ENCODE results near the gene LPP. TPM values are rescaled to one million over a fixed set of nuclear protein-coding genes. Genes with fewer than 3 reads are reported as not detected.

The LPP gene
- total and polyA plus RNA-seq, 5 donors from 2014 or later = 14.5 to 102 (median 21.7) TPM

DNA sequence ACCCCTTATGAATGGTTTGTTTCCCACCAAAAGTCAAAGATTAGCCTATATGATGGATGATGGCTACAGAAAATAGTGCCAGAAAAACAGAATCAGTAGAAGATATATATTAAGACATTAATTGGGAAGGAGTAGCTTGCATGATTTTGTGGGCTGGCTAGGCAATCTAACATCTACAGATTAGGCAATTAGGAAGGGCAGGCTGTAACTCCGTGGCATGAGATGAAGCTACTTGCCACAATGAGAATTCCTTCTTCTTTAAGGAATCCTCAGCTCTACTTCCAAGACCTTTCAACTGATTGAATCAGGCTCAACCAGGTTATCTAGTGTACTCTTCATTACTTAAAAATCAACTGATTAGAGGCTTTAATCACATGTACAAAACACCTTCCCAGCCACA lies 426.7 kb downstream of the LPP start:
- Mint-ChIP-seq H3K4me3 (no peak overlapping the region), H3K4me1 (peaks cover 0 to 10% (median 9%) of the 10 kb centered on the region in 4 donors), H3K27me3 (no peaks in the 10 kb centered on the region), H3K36me3 (peaks cover 1% of the 10 kb centered on the region), H3K9me3 (no peaks in the 10 kb centered on the region), H3K27ac (peak overlapping the region in 1 of 3 donors; percentile 60)
- Histone ChIP-seq H3K36me3 (ENCODE audit: control insufficient read depth, insufficient read depth, low read length) (no peaks in the 10 kb centered on the region), H3K4me1 (ENCODE audit: control insufficient read depth, insufficient read depth, low read length, poor library complexity, severe bottlenecking) (no peaks in the 10 kb centered on the region), H3K9me3 (ENCODE audit: control insufficient read depth in 2 of 2, low read length in 2 of 2) (no peaks in the 10 kb centered on the region), H3K4me3 (ENCODE audit: low read depth, low read length) (no peak overlapping the region), H3K27me3 (ENCODE audit: control insufficient read depth, insufficient read depth, low read length) (no peaks in the 10 kb centered on the region), H3K27ac (ENCODE audit: insufficient read depth, low read length, poor library complexity, severe bottlenecking) (no peak overlapping the region)
- ATAC-seq (ENCODE audit: low read depth in 2 of 2) (no peak), DNase-seq (no peak)

DNA sequence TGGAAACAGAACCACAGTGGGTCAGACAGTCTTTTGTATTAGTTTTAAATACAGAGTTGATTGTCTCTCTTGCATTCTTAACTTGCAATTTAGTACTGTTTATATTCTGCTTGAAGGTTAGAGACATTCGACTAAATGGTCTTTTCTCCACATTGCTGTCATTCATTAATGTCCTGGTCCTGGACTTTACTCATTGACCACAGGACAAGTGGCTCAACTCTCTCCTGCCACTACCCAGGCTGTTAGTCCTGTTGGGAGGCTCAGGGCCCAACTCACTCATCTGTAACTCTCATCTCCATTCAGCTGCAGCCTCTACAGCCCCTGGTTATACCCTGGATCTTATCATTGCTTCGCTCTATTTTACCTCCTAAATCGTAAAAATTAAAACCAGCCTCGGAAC lies 427.4 kb downstream of the LPP start:
- Mint-ChIP-seq H3K4me3 (no peak overlapping the region), H3K4me1 (peaks cover 0 to 10% (median 9%) of the 10 kb centered on the region in 4 donors), H3K9me3 (no peaks in the 10 kb centered on the region), H3K27ac (no peak overlapping the region), H3K27me3 (no peaks in the 10 kb centered on the region), H3K36me3 (no peaks in the 10 kb centered on the region)
- H3K36me3 ChIP-seq (ENCODE audit: control insufficient read depth, insufficient read depth, low read length) = no peaks in the 10 kb centered on the region
- no peaks in the 10 kb centered on the region for H3K4me1 ChIP-seq (ENCODE audit: control insufficient read depth, insufficient read depth, low read length, poor library complexity, severe bottlenecking)
- H3K9me3 ChIP-seq (ENCODE audit: control insufficient read depth in 2 of 2, low read length in 2 of 2) = no peaks in the 10 kb centered on the region
- no peak overlapping the region for H3K27ac ChIP-seq (ENCODE audit: insufficient read depth, low read length, poor library complexity, severe bottlenecking)
- H3K4me3 ChIP-seq (ENCODE audit: low read depth, low read length) = no peak overlapping the region
- DNase-seq (no peak), ATAC-seq (ENCODE audit: low read depth in 2 of 2) (no peak)
- H3K27me3 ChIP-seq (ENCODE audit: control insufficient read depth, insufficient read depth, low read length) = no peaks in the 10 kb centered on the region

DNA sequence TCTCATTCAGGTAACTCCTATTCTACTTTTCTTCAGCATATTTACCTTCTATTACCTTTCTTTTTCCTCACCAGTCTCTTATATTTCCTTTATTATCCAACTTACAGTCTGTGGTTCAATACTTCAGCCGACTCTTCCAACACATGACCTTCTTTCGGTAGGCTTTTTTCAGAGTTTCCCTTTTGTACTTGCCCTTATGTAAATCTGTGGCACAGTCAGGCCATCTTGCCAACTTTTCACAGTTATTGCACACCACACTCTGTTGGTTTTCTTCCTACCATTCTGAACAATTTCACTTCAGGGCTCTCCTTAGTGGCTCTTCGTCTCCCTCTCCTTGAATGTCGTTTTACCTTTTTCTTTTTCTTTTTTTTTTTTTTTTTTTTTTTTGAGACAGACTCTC lies 427.8 kb downstream of the LPP start:
- Mint-ChIP-seq H3K36me3 (no peaks in the 10 kb centered on the region), H3K27me3 (no peaks in the 10 kb centered on the region), H3K9me3 (no peaks in the 10 kb centered on the region), H3K4me3 (no peak overlapping the region), H3K27ac (no peak overlapping the region), H3K4me1 (peaks cover 0 to 10% (median 9%) of the 10 kb centered on the region in 4 donors)
- H3K4me3 ChIP-seq (ENCODE audit: low read depth, low read length) = no peak overlapping the region
- H3K9me3 ChIP-seq (ENCODE audit: control insufficient read depth in 2 of 2, low read length in 2 of 2) = no peaks in the 10 kb centered on the region
- H3K27me3 ChIP-seq (ENCODE audit: control insufficient read depth, insufficient read depth, low read length) = no peaks in the 10 kb centered on the region
- no peak for DNase-seq
- H3K36me3 ChIP-seq (ENCODE audit: control insufficient read depth, insufficient read depth, low read length) = no peaks in the 10 kb centered on the region
- no peak for ATAC-seq (ENCODE audit: low read depth in 2 of 2)
- no peaks in the 10 kb centered on the region for H3K4me1 ChIP-seq (ENCODE audit: control insufficient read depth, insufficient read depth, low read length, poor library complexity, severe bottlenecking)
- no peak overlapping the region for H3K27ac ChIP-seq (ENCODE audit: insufficient read depth, low read length, poor library complexity, severe bottlenecking)

DNA sequence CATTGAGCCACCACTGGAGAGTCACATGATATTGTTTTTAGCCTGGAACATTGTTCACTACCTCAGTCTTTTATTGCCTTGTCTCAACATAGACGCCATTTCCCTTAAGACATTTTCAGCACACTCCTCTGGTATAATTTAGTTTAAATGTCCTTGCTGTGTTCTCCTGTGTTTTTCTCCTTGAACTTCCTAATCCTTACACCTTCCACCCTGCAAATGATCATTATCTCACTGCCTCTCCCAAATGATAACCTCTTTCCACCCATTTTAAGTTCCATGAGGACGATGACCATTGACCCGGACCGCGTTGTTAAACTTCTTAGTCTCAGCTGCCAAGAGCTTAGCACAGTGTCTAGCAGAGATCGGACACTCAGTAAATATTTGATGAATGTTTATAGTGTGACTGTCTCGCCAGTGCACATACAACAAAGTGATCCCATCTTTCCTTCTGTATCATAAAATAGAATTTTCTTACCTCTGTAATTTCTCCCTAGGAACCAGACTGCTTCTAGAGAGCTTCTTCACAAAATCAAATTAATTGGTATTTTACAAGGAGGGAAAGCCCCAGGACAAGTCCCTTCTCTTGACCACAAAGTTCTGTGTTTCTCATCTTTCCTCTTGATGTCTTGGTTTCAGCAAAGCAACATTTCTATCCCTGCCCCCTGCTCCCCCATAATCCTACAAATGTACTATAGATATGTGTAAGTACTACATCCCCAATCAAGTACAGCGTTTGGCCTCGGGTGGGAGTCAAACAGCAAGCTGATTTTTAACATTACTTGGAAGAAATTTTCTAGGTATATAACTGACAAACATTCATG lies 429.6 kb downstream of the LPP start:
- H3K36me3 Mint-ChIP-seq = no peaks in the 10 kb centered on the region
- no peaks in the 10 kb centered on the region for H3K9me3 Mint-ChIP-seq
- no peaks in the 10 kb centered on the region for H3K36me3 ChIP-seq (ENCODE audit: control insufficient read depth, insufficient read depth, low read length)
- no peaks in the 10 kb centered on the region for H3K4me1 ChIP-seq (ENCODE audit: control insufficient read depth, insufficient read depth, low read length, poor library complexity, severe bottlenecking)
- peak in 1 of 3 donors; percentile 17 for DNase-seq
- H3K27me3 ChIP-seq (ENCODE audit: control insufficient read depth, insufficient read depth, low read length) = no peaks in the 10 kb centered on the region
- H3K27ac Mint-ChIP-seq = no peak overlapping the region
- ATAC-seq (ENCODE audit: low read depth in 2 of 2) = no peak
- H3K4me1 Mint-ChIP-seq = peaks cover 4 to 10% (median 9%) of the 10 kb centered on the region in 4 donors
- H3K4me3 ChIP-seq (ENCODE audit: low read depth, low read length) = no peak overlapping the region
- no peaks in the 10 kb centered on the region for H3K9me3 ChIP-seq (ENCODE audit: control insufficient read depth in 2 of 2, low read length in 2 of 2)
- H3K27ac ChIP-seq (ENCODE audit: insufficient read depth, low read length, poor library complexity, severe bottlenecking) = no peak overlapping the region
- no peak overlapping the region for H3K4me3 Mint-ChIP-seq
- no peaks in the 10 kb centered on the region for H3K27me3 Mint-ChIP-seq

DNA sequence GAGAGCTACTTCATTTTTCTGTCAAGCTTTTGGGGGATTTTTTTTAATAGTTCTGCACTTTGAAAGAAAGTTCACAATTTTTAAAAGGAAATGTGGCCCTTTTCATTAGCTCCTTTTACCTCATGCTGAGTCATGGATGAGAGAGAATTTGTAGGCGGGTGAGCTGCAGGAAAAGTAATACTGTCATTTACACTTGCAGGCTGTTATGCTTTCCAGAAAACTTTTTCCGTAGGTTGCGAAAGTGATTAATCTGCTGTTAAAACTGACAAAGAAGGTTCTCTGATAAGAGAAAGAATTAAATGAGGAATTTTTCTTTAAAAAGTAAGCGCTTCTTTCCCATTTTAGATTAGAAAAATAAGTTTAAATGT lies 430.2 kb downstream of the LPP start:
- H3K27me3 ChIP-seq (ENCODE audit: control insufficient read depth, insufficient read depth, low read length) = no peaks in the 10 kb centered on the region
- DNase-seq = peak in 1 of 3 donors; percentile 23
- no peak overlapping the region for H3K4me3 Mint-ChIP-seq

DNA sequence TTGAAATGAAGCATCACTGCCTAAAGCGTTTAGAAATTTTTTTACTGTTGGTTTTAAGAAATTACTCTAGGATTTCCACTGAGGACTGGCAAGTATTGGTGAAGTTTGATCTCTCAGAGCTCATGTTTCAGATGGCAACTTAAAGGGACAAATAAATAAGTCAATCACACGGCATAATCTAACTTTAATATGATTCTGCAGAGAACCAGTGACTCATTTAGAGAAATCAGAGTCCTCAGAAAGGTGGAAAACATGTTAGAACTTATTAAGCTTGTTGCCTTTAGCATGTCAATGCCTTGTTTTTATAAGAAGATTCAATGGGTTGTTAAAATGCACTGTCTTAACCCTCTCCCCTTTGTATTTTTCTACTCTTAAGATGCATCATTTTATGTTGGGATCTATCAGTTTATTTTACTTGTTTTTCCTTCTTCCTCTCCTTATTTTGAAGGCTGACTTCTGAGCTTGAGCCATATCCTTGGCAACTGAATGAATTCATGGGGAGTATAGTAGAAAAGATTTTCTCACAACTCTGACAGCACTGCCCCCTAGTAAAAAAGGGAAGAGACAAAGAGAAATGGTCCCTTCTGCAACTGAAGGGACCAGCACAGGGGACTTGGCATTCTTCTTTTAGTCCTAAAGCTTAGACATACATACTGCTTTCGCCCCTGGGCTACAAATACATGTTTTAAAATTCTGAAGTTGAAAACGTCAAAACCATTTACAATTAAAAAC lies 431.2 kb downstream of the LPP start:
- no peak overlapping the region for H3K27ac ChIP-seq (ENCODE audit: insufficient read depth, low read length, poor library complexity, severe bottlenecking)
- no peaks in the 10 kb centered on the region for H3K36me3 ChIP-seq (ENCODE audit: control insufficient read depth, insufficient read depth, low read length)
- Mint-ChIP-seq H3K9me3 (no peaks in the 10 kb centered on the region), H3K36me3 (no peaks in the 10 kb centered on the region), H3K4me1 (peaks cover 4 to 10% (median 8%) of the 10 kb centered on the region in 4 donors), H3K27me3 (no peaks in the 10 kb centered on the region), H3K27ac (no peak overlapping the region), H3K4me3 (no peak overlapping the region)
- DNase-seq (peak in 1 of 3 donors; percentile 51), ATAC-seq (ENCODE audit: low read depth in 2 of 2) (no peak)
- no peaks in the 10 kb centered on the region for H3K27me3 ChIP-seq (ENCODE audit: control insufficient read depth, insufficient read depth, low read length)
- H3K9me3 ChIP-seq (ENCODE audit: control insufficient read depth in 2 of 2, low read length in 2 of 2) = no peaks in the 10 kb centered on the region
- H3K4me1 ChIP-seq (ENCODE audit: control insufficient read depth, insufficient read depth, low read length, poor library complexity, severe bottlenecking) = no peaks in the 10 kb centered on the region
- no peak overlapping the region for H3K4me3 ChIP-seq (ENCODE audit: low read depth, low read length)

More for the DNA sequence above, 430.2 kb downstream of the LPP start:
- Mint-ChIP-seq H3K27me3 (no peaks in the 10 kb centered on the region), H3K27ac (no peak overlapping the region), H3K4me1 (peaks cover 4 to 10% (median 7%) of the 10 kb centered on the region in 4 donors), H3K9me3 (no peaks in the 10 kb centered on the region), H3K36me3 (no peaks in the 10 kb centered on the region)
- H3K36me3 ChIP-seq (ENCODE audit: control insufficient read depth, insufficient read depth, low read length) = no peaks in the 10 kb centered on the region
- no peak overlapping the region for H3K27ac ChIP-seq (ENCODE audit: insufficient read depth, low read length, poor library complexity, severe bottlenecking)
- H3K9me3 ChIP-seq (ENCODE audit: control insufficient read depth in 2 of 2, low read length in 2 of 2) = no peaks in the 10 kb centered on the region
- ATAC-seq (ENCODE audit: low read depth in 2 of 2) = no peak
- H3K4me3 ChIP-seq (ENCODE audit: low read depth, low read length) = no peak overlapping the region
- no peaks in the 10 kb centered on the region for H3K4me1 ChIP-seq (ENCODE audit: control insufficient read depth, insufficient read depth, low read length, poor library complexity, severe bottlenecking)

DNA sequence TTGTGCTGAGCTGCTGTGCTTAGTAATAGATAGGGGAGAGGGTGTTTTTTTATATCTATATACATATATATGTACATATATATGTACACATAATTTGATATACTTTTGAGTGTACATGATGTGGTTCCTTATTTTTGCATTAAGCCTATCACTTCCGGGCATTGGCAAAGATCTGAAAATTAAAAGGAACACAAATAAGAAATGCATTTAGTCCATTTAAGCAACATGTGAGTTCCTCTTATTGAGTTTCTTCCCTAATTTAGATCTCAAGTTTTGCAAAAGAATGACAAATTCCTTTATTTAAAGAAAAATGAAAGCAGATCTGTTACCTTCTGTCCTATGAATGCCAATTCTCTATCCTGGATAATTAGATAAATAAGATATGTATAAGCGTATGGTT lies 435.1 kb downstream of the LPP start:
- Mint-ChIP-seq H3K27me3 (no peaks in the 10 kb centered on the region), H3K9me3 (no peaks in the 10 kb centered on the region), H3K4me1 (peaks cover 4 to 10% (median 8%) of the 10 kb centered on the region in 4 donors)

More for the DNA sequence above, 435.1 kb downstream of the LPP start:
- H3K9me3 ChIP-seq (ENCODE audit: control insufficient read depth in 2 of 2, low read length in 2 of 2) = no peaks in the 10 kb centered on the region
- H3K36me3 ChIP-seq (ENCODE audit: control insufficient read depth, insufficient read depth, low read length) = no peaks in the 10 kb centered on the region
- no peaks in the 10 kb centered on the region for H3K4me1 ChIP-seq (ENCODE audit: control insufficient read depth, insufficient read depth, low read length, poor library complexity, severe bottlenecking)
- no peak overlapping the region for H3K27ac ChIP-seq (ENCODE audit: insufficient read depth, low read length, poor library complexity, severe bottlenecking)
- Mint-ChIP-seq H3K27ac (peak overlapping the region in 1 of 3 donors; percentile 3), H3K4me3 (no peak overlapping the region), H3K36me3 (peaks cover 7% of the 10 kb centered on the region)
- ATAC-seq (ENCODE audit: low read depth in 2 of 2) (no peak), DNase-seq (no peak)
- no peak overlapping the region for H3K4me3 ChIP-seq (ENCODE audit: low read depth, low read length)
- H3K27me3 ChIP-seq (ENCODE audit: control insufficient read depth, insufficient read depth, low read length) = no peaks in the 10 kb centered on the region

Measured in CD4-positive, CD25-positive, alpha-beta regulatory T cell (primary cell).